Bronchial epithelial cell (primary cell): ENCODE data around the gene HIGD1C. TPM values are rescaled to one million over a fixed set of nuclear protein-coding genes. Genes with fewer than 3 reads are reported as not detected.

Source experiments
- DNase-seq: peaks from one replicate; pipeline ENCODE4 v3.0.0-alpha.2; 2010; ENCODE audit warnings: low read depth
- FAIRE-seq: peaks from 2 replicates; lab custom pipeline; 2011; peaks lifted over from hg19 to GRCh38; lab: Jason Lieb, UNC
- H3K27me3 ChIP-seq: 2 replicates; pipeline ENCODE4 v1.5.1; 2011; ENCODE audit warnings: low read length; ENCODE audit not compliant: control insufficient read depth, insufficient read depth
- H3K36me3 ChIP-seq: 2 replicates; pipeline ENCODE4 v1.5.1; 2011; ENCODE audit warnings: low read length; ENCODE audit not compliant: control insufficient read depth, insufficient read depth
- H3K4me3 ChIP-seq: 2 replicates; pipeline ENCODE4 v1.5.1; 2011; ENCODE audit warnings: mild to moderate bottlenecking, low read depth, low read length, control low read depth
- total RNA-seq: library from RNA; depleted of rRNA; stranded (reverse); fragments of >200 nt; gene quantifications from 2 replicates; pipeline ENCODE4 v1.2.1, GENCODE V29; 2014
- TF ChIP-seq, protein P1 (sequence below): IDR thresholded peaks from 2 replicates; pipeline ENCODE4 v1.5.1; 2011; ENCODE audit warnings: mild to moderate bottlenecking, moderate library complexity, low read length, control low read depth, inconsistent platforms; ENCODE audit not compliant: insufficient read depth, severe bottlenecking

HIGD1C gene
- total RNA-seq, 1 donor from 2014 or later, result not detected

DNA sequence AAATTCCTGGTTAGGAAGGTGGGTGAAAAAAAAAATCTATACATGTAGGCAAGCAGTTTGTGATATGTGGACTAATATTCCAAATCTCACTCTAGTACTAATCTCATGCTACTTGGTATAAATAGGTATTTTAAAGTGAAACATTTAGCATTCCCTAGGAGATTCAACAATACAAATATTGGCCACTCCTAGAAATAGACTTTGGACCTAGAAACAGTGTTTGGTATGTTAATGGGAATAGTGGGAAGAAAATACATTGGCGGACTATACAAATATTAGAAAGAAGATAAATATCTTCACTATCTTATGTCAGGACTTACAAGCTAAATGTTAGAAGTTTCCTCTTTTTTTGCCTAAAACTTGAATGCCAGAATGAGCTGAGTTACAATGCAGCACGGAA, 28.2 kb downstream of the HIGD1C start:
- TF ChIP-seq, protein P1, sequence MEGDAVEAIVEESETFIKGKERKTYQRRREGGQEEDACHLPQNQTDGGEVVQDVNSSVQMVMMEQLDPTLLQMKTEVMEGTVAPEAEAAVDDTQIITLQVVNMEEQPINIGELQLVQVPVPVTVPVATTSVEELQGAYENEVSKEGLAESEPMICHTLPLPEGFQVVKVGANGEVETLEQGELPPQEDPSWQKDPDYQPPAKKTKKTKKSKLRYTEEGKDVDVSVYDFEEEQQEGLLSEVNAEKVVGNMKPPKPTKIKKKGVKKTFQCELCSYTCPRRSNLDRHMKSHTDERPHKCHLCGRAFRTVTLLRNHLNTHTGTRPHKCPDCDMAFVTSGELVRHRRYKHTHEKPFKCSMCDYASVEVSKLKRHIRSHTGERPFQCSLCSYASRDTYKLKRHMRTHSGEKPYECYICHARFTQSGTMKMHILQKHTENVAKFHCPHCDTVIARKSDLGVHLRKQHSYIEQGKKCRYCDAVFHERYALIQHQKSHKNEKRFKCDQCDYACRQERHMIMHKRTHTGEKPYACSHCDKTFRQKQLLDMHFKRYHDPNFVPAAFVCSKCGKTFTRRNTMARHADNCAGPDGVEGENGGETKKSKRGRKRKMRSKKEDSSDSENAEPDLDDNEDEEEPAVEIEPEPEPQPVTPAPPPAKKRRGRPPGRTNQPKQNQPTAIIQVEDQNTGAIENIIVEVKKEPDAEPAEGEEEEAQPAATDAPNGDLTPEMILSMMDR, result no peak
- peaks cover 1% of the 10 kb centered on the region for H3K36me3 ChIP-seq
- no peak for FAIRE-seq
- H3K4me3 ChIP-seq, result no peak overlapping the region
- H3K27me3 ChIP-seq, result no peaks in the 10 kb centered on the region
- DNase-seq, result no peak

DNA sequence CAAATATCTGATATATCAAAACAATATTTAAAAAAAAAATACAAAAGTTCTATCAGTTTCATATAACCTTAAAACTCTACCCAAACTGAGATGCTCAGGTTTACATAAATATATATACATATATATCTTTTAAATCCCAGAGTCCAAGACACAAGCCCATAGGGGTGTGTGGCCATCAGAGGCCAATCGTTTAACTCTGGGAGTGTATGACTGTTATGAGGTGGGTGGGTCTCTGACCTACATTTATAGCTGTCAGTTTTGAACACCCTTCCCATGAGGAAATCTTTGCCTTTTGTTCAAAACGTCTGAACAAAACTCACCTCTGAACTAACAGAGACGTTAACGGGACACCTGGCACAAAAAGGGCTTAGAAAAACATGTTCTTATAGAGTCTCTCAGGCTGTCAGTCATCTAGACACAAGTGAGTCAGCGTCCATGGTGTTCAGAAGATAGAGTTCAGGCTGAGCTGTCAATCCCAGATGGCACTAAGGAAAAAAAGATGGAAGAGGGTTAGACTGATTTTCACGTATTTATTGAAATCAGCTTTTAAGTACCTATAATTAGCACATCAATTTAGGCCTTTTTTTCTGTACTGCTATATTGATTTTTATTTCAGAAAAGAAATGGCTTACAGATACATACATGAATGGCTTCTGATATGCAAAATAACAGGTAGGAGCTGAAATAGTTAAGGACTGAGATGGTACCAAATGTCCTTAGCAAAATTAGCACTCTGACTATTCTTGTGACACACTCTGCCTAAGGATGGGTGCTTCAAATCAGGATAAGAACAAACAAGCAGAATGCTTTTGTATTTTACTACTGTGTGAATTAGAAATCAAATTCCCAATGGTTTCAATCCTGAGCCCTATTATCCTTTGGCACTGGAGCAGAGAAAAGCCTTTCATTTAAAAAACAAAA, 29.2 kb downstream of the HIGD1C start:
- Histone ChIP-seq H3K4me3 (no peak overlapping the region), H3K27me3 (no peaks in the 10 kb centered on the region), H3K36me3 (peaks cover 1% of the 10 kb centered on the region)
- FAIRE-seq (no peak), DNase-seq (peak; percentile 10)
- TF ChIP-seq, protein P1, result no peak

DNA sequence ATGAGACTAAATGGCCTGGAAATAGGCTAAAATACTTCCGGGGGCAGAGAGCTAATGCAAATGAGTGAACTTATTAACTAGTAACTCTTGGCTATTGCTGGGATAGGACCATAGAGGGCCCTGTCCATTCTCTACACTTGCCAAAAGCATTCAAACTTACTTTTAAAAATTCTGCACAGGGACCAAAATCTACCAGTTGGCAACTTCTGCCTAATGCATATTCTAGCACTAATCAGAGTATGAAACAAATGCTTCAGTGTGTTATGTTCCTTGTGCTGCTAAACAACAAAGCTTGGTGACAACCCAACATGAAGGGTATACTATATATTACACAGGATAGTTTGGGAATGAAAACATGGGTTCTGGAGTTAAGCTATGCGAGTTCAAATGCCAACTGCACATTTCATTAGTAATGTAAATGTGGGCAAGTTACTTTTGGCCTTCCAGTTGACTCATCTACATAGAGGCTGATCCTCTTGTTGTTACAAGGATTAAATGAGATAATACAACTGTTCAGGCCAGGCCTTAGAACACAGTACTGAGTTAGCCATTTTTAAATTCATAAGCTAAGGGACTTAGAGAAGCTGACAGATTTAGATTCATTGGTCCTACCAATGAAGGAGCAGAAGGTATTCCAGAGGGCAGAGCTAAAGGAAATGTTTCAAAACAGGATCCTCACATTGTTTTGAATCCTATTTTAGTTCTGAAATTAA, 32.4 kb downstream of the HIGD1C start:
- DNase-seq (no peak), FAIRE-seq (no peak)
- Histone ChIP-seq H3K4me3 (no peak overlapping the region), H3K36me3 (peaks cover 4% of the 10 kb centered on the region), H3K27me3 (no peaks in the 10 kb centered on the region)
- TF ChIP-seq, protein P1, result no peak

DNA sequence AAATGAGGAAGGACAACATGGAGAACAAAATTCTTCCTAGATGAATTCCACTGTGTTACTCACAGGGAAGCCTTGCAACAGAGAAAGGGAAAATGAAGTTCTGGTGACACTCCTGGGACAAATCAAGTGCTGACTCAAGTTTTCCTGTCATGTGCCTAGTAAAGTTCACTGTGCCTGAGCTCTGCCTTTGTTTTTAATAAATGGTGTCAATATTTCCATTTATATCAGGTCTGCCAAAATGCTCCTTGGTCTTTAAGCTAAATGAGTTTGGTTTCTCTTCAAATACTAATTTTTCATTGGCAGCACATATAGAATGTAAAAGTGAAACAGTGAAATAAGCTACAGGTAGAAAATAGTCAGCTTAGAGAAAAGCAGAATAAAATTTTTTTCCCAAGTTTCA, 33.0 kb downstream of the HIGD1C start:
- Histone ChIP-seq H3K36me3 (peaks cover 6% of the 10 kb centered on the region), H3K4me3 (no peak overlapping the region), H3K27me3 (no peaks in the 10 kb centered on the region)
- TF ChIP-seq, protein P1, result no peak
- DNase-seq (peak; percentile 74), FAIRE-seq (no peak)

DNA sequence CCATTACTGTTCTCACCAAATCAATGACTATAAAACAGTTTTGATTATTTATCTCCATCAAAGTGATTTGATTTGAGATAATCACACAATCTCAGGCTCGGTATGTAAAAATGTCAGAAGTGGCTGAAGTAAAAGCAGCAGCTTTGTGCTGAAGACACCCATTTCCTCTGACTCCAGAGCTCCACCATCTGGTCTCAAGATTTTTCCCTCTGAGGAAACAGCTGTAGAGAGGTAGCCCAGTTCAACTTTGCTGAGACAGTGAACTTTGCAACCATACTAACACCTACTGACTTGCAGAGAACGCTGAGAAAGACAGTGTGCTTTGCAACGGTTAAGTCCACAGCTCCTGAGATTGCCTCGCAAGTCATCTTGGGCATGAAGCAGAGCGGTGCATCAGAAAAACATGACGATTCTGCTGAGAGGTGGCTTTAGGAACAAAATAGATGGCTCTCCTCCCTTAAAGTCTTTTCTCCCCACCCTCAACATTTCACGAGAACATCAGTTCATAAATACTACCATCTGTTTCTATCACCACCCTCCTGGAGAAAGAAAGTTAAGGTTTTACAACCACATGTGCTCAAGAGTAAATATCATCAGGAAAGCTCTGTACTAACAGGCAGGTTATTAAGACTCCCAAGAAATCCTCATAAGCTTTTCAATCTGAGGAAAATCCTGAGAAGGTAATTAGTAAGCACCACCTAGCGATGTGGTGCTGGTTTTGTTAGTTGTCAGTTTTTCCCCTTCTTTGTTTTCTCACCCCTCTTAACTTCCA, 34.8 kb downstream of the HIGD1C start:
- Histone ChIP-seq H3K4me3 (no peak overlapping the region), H3K36me3 (peaks cover 12% of the 10 kb centered on the region), H3K27me3 (no peaks in the 10 kb centered on the region)
- TF ChIP-seq, protein P1, result peak; percentile 62
- peak; percentile 13 for FAIRE-seq
- peak; percentile 55 for DNase-seq
